Duodenal mucosa (tissue), 2 donors: Measurements from ENCODE around the gene IFI6.
"Not testable (repeated sequence)": the region's sequence is repeated elsewhere in the genome, so short reads cannot be mapped to it uniquely, and the experiment has no call there.

Experiments used
- H3K27ac ChIP-seq: one replicate; pipeline ENCODE4 v1.7.0; 2013; ENCODE audit warnings: low read depth, low read length
- H3K27me3 ChIP-seq, 2 donors: one replicate each; pipeline ENCODE4 v1.7.0; 2013; ENCODE audit warnings: low read length in 2 of 2, control low read depth in 1 of 2; ENCODE audit not compliant: insufficient read depth in 2 of 2, control insufficient read depth in 1 of 2
- H3K36me3 ChIP-seq, 2 donors: one replicate each; pipeline ENCODE4 v1.7.0; 2013; ENCODE audit warnings: low read length in 2 of 2, control low read depth in 1 of 2; ENCODE audit not compliant: insufficient read depth in 2 of 2, control insufficient read depth in 1 of 2
- H3K4me1 ChIP-seq, 2 donors: one replicate each; pipeline ENCODE4 v1.7.0; 2013; ENCODE audit warnings: low read length in 2 of 2, control low read depth in 1 of 2; ENCODE audit not compliant: insufficient read depth in 2 of 2, control insufficient read depth in 1 of 2
- H3K4me3 ChIP-seq, 2 donors: one replicate each; pipeline ENCODE4 v1.7.0; 2013; ENCODE audit warnings: low read length in 2 of 2, low read depth in 1 of 2
- H3K9ac ChIP-seq, 2 donors: one replicate each; pipeline ENCODE4 v1.7.0; 2013; ENCODE audit warnings: low read length in 2 of 2, low read depth in 1 of 2
- H3K9me3 ChIP-seq, 2 donors: one replicate each; pipeline ENCODE4 v1.7.0; 2013; ENCODE audit warnings: low read length in 2 of 2, control low read depth in 1 of 2; ENCODE audit not compliant: control insufficient read depth in 1 of 2

The IFI6 gene

DNA sequence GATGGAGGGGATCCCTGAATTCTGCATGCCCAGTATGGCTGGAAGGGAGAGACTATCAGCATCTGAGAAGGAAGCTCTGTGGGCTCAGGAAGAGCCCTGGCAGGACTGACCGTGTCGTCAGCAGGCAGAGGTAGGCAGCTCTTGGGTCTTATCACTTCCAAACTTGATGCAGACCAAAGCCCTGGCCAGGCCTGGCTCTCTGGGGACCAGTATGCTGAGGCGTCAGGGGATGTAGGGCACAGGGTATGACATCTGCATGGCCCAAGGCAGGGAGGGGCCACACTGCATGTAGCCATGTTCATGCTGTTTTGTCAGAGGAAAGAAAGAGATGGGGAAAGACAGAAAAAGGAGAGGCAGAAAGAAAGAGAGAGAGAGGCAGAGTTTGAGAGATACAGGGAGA lies 43.3 kb downstream of the IFI6 start:
- no peak overlapping the region for H3K9ac ChIP-seq
- H3K27me3 ChIP-seq, result peaks cover 9 to 10% of the 10 kb centered on the region in 2 donors
- no peak overlapping the region for H3K27ac ChIP-seq
- no peaks in the 10 kb centered on the region for H3K36me3 ChIP-seq
- peaks cover 3 to 32% of the 10 kb centered on the region in 2 donors for H3K4me1 ChIP-seq
- no peaks in the 10 kb centered on the region for H3K9me3 ChIP-seq
- H3K4me3 ChIP-seq, result no peak overlapping the region

DNA sequence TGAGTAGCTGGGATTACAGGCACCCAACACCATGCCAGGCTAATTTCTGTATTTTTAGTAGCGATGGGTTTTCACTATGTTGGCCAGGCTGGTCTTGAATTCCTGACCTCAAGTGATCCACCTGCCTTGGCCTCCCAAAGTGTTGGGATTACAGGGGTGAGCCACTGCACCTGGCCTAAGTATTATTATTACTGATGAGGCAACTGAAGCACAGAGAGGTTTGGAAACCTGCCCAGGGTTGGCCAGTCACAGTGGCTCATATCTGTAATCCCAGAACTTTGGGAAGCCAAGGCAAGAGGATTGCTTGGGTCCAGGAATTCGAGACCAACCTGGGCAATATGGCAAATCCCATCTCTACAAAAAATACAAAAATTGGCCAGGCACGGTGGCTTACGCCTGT lies 44.3 kb downstream of the IFI6 start:
- peaks cover 3 to 32% of the 10 kb centered on the region in 2 donors for H3K4me1 ChIP-seq
- not testable (repeated sequence) for H3K36me3 ChIP-seq, H3K9ac ChIP-seq, H3K4me3 ChIP-seq, H3K9me3 ChIP-seq, H3K27ac ChIP-seq, H3K27me3 ChIP-seq

DNA sequence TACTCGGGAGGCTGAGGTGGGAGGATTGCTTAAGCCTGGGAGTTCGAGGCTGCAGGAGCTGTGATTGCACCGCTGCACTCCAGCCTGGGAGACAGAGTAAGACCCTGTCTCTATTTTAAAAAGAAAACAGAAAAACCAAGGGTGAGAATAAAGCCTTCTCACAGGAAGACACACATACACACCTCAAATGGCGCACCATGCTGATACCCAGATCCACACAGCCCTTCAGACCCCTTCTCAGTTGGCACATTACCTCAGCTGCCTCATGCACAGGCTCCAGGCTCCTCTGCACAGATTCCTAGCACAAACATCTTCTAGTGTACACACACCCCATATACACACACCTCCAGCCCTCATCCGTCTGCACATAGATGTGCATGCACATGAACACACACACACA lies 44.9 kb downstream of the IFI6 start:
- Histone ChIP-seq H3K27me3 (no peaks in the 10 kb centered on the region), H3K27ac (no peak overlapping the region), H3K4me3 (no peak overlapping the region)

DNA sequence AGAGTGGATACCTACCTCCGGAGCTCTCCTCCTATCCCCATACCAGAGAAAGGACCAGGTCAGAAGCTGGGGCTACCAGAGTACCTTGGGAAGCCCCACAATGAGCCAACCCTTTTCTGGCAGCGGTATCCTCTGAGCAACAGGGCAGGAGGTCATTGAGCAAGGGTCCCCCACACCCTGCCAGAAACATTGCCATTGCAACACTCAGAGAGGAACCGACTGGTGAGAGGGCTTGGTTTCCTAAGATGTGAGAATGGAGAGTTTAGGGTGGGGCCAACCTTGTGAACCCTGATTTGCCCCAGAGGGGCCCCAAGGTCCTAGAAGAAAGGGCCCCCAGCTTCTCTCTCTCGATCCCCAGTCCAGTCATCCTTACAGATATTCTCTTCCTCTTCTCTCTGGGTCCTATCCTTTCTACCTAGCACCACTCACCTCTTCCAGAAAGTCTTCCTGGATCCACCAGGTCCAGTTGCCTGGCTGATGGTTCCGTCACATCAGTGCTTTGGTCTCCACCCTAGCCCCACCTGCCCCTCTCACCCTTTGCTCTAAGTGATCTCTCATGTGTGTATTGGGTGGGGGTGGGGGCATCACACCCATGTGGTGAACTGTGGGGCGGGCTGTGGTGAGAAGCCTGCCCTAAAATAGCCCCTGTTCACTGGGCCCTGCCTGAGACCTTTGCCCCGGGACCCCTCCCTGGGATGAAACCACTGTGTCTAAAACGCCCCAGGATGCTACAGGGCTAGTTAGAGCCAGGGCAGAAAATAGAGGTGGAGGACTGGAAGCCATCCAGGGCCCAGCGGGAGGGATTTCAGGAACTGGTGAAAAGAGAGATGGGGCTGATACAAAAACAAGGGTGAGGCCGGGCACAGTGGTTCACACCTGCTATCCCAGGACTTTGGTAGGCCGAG lies 45.7 kb downstream of the IFI6 start:
- Histone ChIP-seq H3K27ac (no peak overlapping the region), H3K36me3 (no peaks in the 10 kb centered on the region), H3K4me3 (peak overlapping the region in 1 of 2 donors; percentile 27), H3K9ac (no peak overlapping the region), H3K4me1 (peaks cover 3 to 20% of the 10 kb centered on the region in 2 donors), H3K27me3 (no peaks in the 10 kb centered on the region), H3K9me3 (no peaks in the 10 kb centered on the region)

More for the DNA sequence above, 44.9 kb downstream of the IFI6 start:
- Histone ChIP-seq H3K36me3 (no peaks in the 10 kb centered on the region), H3K9ac (no peak overlapping the region), H3K4me1 (peaks cover 3 to 26% of the 10 kb centered on the region in 2 donors), H3K9me3 (no peaks in the 10 kb centered on the region)

DNA sequence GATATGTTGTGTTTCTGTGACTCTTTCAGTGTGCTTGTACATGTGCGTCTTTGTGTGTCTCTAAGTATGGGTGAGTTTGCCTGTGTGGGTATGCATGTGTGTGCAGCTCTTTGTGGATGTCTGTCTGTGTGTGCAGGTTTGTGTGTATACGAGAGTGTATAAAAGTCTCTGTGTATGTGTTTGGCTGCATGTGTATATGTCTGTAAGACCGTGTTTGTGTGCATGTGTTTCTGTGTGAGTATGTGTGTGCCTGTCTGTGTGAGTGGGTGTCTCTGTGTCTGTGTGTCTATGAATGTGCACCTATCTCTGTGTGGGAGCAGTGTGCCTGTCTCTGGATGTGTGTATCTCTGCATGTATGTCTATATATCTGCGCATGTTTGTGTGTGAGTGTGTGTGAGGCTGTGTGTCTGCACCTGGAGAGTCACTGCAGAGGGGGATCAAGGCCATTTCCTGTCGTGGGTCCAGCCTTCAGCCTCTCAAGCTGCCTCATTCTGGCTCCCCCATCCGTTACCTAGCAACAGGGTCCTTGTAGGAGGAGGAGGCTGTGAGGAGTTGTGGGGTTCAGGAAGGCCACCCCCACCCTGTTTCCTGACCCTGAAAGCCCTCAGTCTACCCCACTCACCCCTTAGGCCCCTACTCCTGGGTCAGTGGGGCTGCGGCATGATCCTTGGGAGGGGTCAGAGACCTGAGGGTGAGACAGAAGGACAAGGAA lies 47.4 kb downstream of the IFI6 start:
- no peaks in the 10 kb centered on the region for H3K36me3 ChIP-seq
- H3K4me1 ChIP-seq, result peaks cover 0 to 10% of the 10 kb centered on the region in 2 donors
- H3K27ac ChIP-seq, result no peak overlapping the region
- H3K27me3 ChIP-seq, result no peaks in the 10 kb centered on the region
- H3K9ac ChIP-seq, result no peak overlapping the region
- H3K4me3 ChIP-seq, result no peak overlapping the region
- H3K9me3 ChIP-seq, result no peaks in the 10 kb centered on the region

DNA sequence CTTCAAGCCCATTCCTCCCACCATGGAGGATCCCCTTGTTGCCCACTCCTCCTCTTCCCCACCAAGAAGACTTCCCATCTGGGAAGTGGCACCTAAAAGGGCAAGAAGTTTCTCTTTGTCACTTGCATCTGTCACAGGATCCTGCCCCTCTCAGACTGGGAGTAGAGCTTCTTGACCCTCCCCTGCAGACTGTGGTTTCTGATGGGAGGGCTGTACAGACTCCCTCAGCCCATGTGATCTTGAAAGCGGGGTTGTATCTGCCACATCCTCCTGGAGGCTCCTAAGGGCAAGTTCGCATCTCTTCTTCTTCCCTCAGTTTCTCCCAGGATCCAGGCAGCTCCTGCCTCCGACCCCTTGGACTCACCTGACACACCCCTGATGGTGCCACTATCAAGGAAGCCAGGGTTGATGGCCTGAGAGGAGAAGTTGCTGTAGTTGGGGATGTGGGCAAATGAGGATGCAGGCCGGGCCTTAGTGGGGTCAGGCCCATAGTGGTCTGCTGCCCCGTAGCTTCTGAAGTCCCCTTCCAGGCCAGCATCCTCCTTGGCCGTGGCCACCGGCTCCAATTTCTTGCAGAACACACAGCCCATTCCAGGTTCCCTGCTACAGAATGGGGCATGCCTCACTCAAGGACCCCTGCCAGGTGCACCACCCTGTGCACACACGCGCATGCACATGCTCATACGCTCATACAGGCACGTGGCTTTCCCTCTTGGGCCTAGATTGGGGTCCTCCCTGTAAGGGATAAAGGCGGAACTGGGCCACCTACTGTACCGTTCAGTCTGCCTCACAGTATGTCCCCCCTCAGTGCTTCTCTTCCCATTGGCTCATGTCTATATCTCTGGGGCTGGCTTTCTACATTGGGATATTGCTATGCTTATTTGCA lies 48.4 kb downstream of the IFI6 start:
- no peak overlapping the region for H3K4me3 ChIP-seq
- no peaks in the 10 kb centered on the region for H3K36me3 ChIP-seq
- H3K4me1 ChIP-seq, result peaks cover 0 to 13% of the 10 kb centered on the region in 2 donors
- no peaks in the 10 kb centered on the region for H3K9me3 ChIP-seq
- H3K27me3 ChIP-seq, result no peaks in the 10 kb centered on the region
- H3K27ac ChIP-seq, result no peak overlapping the region
- no peak overlapping the region for H3K9ac ChIP-seq

DNA sequence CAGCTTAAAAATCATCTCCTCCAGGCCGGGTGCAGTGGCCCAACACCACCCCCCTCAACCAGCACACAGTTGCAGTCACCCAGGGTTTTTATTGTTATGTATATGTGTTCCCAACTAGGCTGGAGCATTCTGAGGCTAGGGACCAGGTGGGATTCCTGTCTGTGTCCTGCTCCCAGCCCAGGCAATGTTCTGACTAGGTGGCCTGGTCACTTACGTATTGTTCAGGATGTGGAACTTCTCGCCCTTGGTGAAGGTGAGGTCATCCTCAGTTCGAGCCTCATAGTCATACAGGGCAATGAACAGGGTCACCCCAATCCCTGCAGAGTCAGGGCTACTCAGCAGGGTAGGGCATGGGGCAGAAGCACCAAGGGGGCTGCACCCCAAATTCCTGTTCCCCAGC lies 49.2 kb downstream of the IFI6 start:
- no peak overlapping the region for H3K4me3 ChIP-seq
- no peaks in the 10 kb centered on the region for H3K36me3 ChIP-seq
- H3K27me3 ChIP-seq, result no peaks in the 10 kb centered on the region
- H3K27ac ChIP-seq, result no peak overlapping the region
- no peak overlapping the region for H3K9ac ChIP-seq
- peaks cover 0 to 19% of the 10 kb centered on the region in 2 donors for H3K4me1 ChIP-seq
- no peaks in the 10 kb centered on the region for H3K9me3 ChIP-seq

DNA sequence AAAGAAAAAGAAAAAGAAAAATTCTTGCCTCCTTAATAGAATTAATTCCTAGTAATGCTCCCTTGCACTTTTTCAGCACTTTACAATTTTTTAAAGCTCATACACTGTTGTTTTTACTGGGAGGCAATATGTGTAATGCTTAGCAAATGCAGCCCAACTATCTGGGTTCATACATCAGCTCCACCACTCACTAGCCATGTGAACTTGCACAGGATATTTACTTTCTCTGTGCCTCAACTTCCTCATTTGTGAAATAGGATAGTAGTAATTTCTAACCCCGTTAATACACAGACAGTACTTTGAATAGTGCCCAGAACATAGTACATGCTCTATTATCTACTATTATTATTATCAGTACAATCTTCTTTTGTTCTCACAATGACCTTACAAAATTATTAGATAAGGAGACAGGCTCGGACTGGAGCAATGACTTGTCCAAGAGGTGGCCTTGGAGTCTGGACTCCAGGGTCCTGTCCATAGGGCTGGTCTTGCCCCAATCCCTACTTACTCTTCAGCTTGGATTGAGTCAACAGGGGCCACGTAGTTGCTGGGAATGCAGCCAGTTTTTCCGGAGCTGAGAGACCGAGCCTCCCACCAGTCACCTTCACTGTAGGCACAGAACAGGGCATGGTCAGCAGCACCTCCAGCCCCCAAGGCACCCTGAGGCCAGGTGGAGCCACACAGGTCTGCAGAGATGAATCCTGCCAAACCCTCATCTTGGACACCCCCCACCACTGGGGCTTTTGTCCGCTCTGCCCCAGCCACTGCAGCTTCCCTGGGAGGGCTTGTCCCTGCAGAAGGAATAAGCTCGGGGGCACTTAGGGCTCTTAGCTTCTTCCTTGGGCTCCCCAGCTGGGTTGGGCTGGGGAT lies 50.7 kb downstream of the IFI6 start:
- Histone ChIP-seq H3K27me3 (no peaks in the 10 kb centered on the region), H3K36me3 (no peaks in the 10 kb centered on the region), H3K4me1 (peaks cover 8 to 29% of the 10 kb centered on the region in 2 donors), H3K4me3 (no peak overlapping the region), H3K9me3 (no peaks in the 10 kb centered on the region), H3K27ac (no peak overlapping the region), H3K9ac (no peak overlapping the region)

DNA sequence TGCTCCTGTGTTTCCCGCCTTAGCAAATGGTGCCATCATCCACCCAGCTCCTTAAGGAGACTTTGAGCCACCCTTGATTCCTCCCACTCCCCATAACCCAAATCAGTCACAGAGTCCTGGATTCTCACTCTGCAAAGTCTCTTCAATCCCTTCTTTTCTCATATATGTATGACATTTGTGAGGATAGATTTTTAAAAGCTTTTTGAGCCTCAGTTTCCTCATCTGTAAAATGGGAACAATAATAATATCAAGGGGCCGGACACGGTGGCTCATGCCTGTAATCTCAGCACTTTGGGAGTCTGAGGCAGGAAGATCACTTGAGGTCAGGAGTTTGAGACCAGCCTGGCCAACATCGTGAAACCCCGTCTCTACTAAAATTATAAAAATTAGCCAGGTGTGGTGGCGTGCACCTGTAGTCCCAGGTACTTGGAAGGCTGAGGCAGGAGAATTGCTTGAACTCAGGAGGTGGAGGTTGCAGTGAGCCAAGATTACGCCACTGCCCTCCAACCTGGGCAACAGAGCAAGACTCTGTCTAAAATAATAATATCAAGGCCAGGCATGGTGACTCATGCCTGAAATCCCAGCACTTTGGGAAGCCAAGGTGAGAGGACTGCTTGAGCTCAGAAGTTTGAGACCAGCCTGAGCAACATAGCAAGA lies 52.1 kb downstream of the IFI6 start:
- not testable (repeated sequence) for H3K4me3 ChIP-seq, H3K27me3 ChIP-seq, H3K27ac ChIP-seq, H3K36me3 ChIP-seq, H3K9ac ChIP-seq, H3K9me3 ChIP-seq
- H3K4me1 ChIP-seq, result peaks cover 8 to 29% of the 10 kb centered on the region in 2 donors
